ENCODE data around the gene GLRX5.

DNA sequence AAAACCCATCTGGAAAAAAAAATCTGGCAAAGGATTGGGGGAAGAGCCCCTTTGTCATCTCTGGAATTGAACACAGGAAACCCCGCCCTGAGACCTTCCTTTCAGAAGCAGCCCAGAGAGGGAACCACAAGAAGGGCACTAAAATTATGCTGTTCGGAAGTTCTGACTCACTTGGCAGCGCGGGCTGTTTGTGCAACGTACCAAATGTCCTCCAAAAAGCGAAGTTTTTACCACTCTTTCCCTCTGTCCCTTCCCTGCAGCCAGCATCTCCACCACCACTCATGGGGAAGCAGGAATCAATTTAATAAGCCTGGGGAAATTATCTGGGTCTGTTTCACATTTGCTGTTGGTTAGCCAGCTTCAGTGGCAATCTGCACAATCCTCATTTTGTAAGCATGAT is 15.2 kb upstream of the GLRX5 start:
- TF ChIP-seq, protein P1, sequence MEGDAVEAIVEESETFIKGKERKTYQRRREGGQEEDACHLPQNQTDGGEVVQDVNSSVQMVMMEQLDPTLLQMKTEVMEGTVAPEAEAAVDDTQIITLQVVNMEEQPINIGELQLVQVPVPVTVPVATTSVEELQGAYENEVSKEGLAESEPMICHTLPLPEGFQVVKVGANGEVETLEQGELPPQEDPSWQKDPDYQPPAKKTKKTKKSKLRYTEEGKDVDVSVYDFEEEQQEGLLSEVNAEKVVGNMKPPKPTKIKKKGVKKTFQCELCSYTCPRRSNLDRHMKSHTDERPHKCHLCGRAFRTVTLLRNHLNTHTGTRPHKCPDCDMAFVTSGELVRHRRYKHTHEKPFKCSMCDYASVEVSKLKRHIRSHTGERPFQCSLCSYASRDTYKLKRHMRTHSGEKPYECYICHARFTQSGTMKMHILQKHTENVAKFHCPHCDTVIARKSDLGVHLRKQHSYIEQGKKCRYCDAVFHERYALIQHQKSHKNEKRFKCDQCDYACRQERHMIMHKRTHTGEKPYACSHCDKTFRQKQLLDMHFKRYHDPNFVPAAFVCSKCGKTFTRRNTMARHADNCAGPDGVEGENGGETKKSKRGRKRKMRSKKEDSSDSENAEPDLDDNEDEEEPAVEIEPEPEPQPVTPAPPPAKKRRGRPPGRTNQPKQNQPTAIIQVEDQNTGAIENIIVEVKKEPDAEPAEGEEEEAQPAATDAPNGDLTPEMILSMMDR (conservative IDR thresholded peaks at IDR 0.05 in 1 of 2, IDR thresholded peaks at IDR 0.05 in 1 of 2; ENCODE audit: extremely low read depth in 1 of 2, insufficient read depth in 1 of 2, low read depth in 1 of 2, low read length in 2 of 2), result no peak
- TF ChIP-seq EZH2 (IDR thresholded peaks at IDR 0.05; ENCODE audit: borderline replicate concordance, low read length), result no peak

All from mammary epithelial cell (primary cell).